Mesenchymal stem cell (in vitro differentiated cells and primary cell): ENCODE measurements around the gene DES.

Experiments used
- DNase-seq: peaks from one replicate; pipeline ENCODE4 v3.0.0-alpha.2; 2013
- H2AFZ ChIP-seq: one replicate; pipeline ENCODE4 v1.6.1; 2013; ENCODE audit warnings: low read depth, mild to moderate bottlenecking, control low read depth, inconsistent platforms, low read length, moderate library complexity
- H2AK5ac ChIP-seq: 2 replicates; pipeline ENCODE4 v1.6.1; 2013; ENCODE audit warnings: low read length, moderate library complexity, mild to moderate bottlenecking, inconsistent platforms; ENCODE audit not compliant: severe bottlenecking
- H2BK120ac ChIP-seq: one replicate; pipeline ENCODE4 v1.6.1; 2013; ENCODE audit warnings: low read depth, mild to moderate bottlenecking, inconsistent platforms, low read length, moderate library complexity
- H2BK12ac ChIP-seq, 2 experiments: one replicate each; pipeline ENCODE4 v1.6.1; 2013; ENCODE audit warnings: inconsistent platforms in 2 of 2, low read length in 2 of 2, mild to moderate bottlenecking in 2 of 2, moderate library complexity in 2 of 2, control low read depth in 1 of 2
- H2BK15ac ChIP-seq: one replicate; pipeline ENCODE4 v1.6.1; 2013; ENCODE audit warnings: mild to moderate bottlenecking, low read depth, inconsistent platforms; ENCODE audit not compliant: poor library complexity, severe bottlenecking
- H2BK5ac ChIP-seq: 2 replicates; pipeline ENCODE4 v1.6.1; 2013; ENCODE audit warnings: low read depth, mild to moderate bottlenecking, low read length, control low read depth, inconsistent platforms; ENCODE audit not compliant: poor library complexity, severe bottlenecking
- H3K14ac ChIP-seq, 2 experiments: one replicate each; pipeline ENCODE4 v1.6.1; 2013; ENCODE audit warnings: inconsistent platforms in 2 of 2, low read length in 2 of 2, control low read depth in 1 of 2, mild to moderate bottlenecking in 1 of 2, moderate library complexity in 1 of 2
- H3K18ac ChIP-seq, 2 experiments: one replicate each; pipeline ENCODE4 v1.6.1; 2013; ENCODE audit warnings: inconsistent platforms in 2 of 2, low read length in 2 of 2, control low read depth in 1 of 2, low read depth in 1 of 2, mild to moderate bottlenecking in 1 of 2
- H3K23ac ChIP-seq, 2 experiments: one replicate each; pipeline ENCODE4 v1.6.1; 2013; ENCODE audit warnings: inconsistent platforms in 2 of 2, low read length in 2 of 2, mild to moderate bottlenecking in 2 of 2, moderate library complexity in 2 of 2, control low read depth in 1 of 2
- H3K27ac ChIP-seq: 2 replicates; pipeline ENCODE4 v1.5.1; 2013; ENCODE audit warnings: mild to moderate bottlenecking, moderate library complexity, low read length, control low read depth, inconsistent platforms; ENCODE audit not compliant: poor library complexity, severe bottlenecking
- H3K27me3 ChIP-seq, 2 experiments: 2 replicates each; pipeline versions ENCODE4 v1.6.1 to v1.7.0; 2013; ENCODE audit warnings: low read length in 2 of 2, mild to moderate bottlenecking in 2 of 2, moderate library complexity in 2 of 2, control low read depth in 1 of 2, inconsistent platforms in 1 of 2; ENCODE audit not compliant: control insufficient read depth in 1 of 2, insufficient read depth in 1 of 2
- H3K36me3 ChIP-seq, 2 experiments: 2 replicates each; pipeline versions ENCODE4 v1.6.1 to v1.7.0; 2013; ENCODE audit warnings: low read length in 2 of 2, control low read depth in 1 of 2, inconsistent platforms in 1 of 2, low read depth in 1 of 2, mild to moderate bottlenecking in 1 of 2; ENCODE audit not compliant: insufficient read depth in 2 of 2, control insufficient read depth in 1 of 2
- H3K4ac ChIP-seq, 2 experiments: one replicate each; pipeline ENCODE4 v1.6.1; 2013; ENCODE audit warnings: inconsistent platforms in 2 of 2, low read length in 2 of 2, mild to moderate bottlenecking in 2 of 2, moderate library complexity in 2 of 2, control low read depth in 1 of 2, low read depth in 1 of 2
- H3K4me1 ChIP-seq: 2 replicates; pipeline ENCODE4 v1.6.1; 2013; ENCODE audit warnings: low read depth, low read length, control low read depth; ENCODE audit not compliant: control insufficient read depth, insufficient read depth
- H3K4me2 ChIP-seq: 2 replicates; pipeline ENCODE4 v1.6.1; 2013; ENCODE audit warnings: low read length, mild to moderate bottlenecking, inconsistent platforms; ENCODE audit not compliant: poor library complexity, severe bottlenecking
- H3K4me3 ChIP-seq, 2 experiments: 2 replicates each; pipeline versions ENCODE4 v1.5.1 to v1.7.0; 2013; ENCODE audit warnings: low read length in 2 of 2, mild to moderate bottlenecking in 2 of 2, control low read depth in 1 of 2, low read depth in 1 of 2; ENCODE audit not compliant: insufficient read depth in 1 of 2
- H3K79me1 ChIP-seq: replicated peaks from 2 replicates; pipeline ENCODE4 v1.6.1; 2013; ENCODE audit warnings: mild to moderate bottlenecking, control low read depth, low read length, inconsistent platforms; ENCODE audit not compliant: poor library complexity, severe bottlenecking
- H3K9ac ChIP-seq: 2 replicates; pipeline ENCODE4 v1.7.0; 2013; ENCODE audit warnings: mild to moderate bottlenecking, low read length, moderate library complexity
- H3K9me3 ChIP-seq: 2 replicates; pipeline ENCODE4 v1.7.0; 2013; ENCODE audit warnings: mild to moderate bottlenecking, low read length; ENCODE audit not compliant: control insufficient read depth
- H4K8ac ChIP-seq: one replicate; pipeline ENCODE4 v1.6.1; 2013; ENCODE audit warnings: inconsistent platforms, mild to moderate bottlenecking, low read length, moderate library complexity
- H4K91ac ChIP-seq: one replicate; pipeline ENCODE4 v1.6.1; 2013; ENCODE audit warnings: mild to moderate bottlenecking, low read length, inconsistent platforms
- WGBS: methylation state at CpG from one replicate; pipeline ENCODE4 v1.1.7; 2013; ENCODE audit warnings: mixed read lengths; 5-methylcytosine and 5-hydroxymethylcytosine counted together

Gene DES

GRCh38 chr2:219384859-219385258, 33.3 kb upstream of the DES start:
- peaks cover 13% of the 10 kb centered on the region for H3K79me1 ChIP-seq
- no peak overlapping the region for H2BK5ac ChIP-seq
- no peak overlapping the region for H2AK5ac ChIP-seq
- no peak overlapping the region for H2BK15ac ChIP-seq
- H2BK12ac ChIP-seq: no peak overlapping the region
- no peak overlapping the region for H3K4ac ChIP-seq
- no peak overlapping the region for H4K8ac ChIP-seq
- H3K18ac ChIP-seq: no peak overlapping the region
- H3K27me3 ChIP-seq: no peaks in the 10 kb centered on the region
- no peak overlapping the region for H3K4me3 ChIP-seq
- H2BK120ac ChIP-seq: peak overlapping the region; percentile 44
- H3K4me2 ChIP-seq: no peak overlapping the region
- H3K36me3 ChIP-seq: peaks cover 53 to 69% of the 10 kb centered on the region in 2 experiments
- H3K27ac ChIP-seq: no peak overlapping the region
- no peak overlapping the region for H4K91ac ChIP-seq
- WGBS: 7% methylated on average over 2 of the region's 2 CpGs
- peak overlapping the region; percentile 17 for H3K9ac ChIP-seq
- no peaks in the 10 kb centered on the region for H3K9me3 ChIP-seq
- H3K4me1 ChIP-seq: peaks cover 12% of the 10 kb centered on the region
- no peak overlapping the region for H2AFZ ChIP-seq
- H3K14ac ChIP-seq: no peak overlapping the region
- H3K23ac ChIP-seq: no peak overlapping the region
- peak; percentile 80 for DNase-seq

DNA sequence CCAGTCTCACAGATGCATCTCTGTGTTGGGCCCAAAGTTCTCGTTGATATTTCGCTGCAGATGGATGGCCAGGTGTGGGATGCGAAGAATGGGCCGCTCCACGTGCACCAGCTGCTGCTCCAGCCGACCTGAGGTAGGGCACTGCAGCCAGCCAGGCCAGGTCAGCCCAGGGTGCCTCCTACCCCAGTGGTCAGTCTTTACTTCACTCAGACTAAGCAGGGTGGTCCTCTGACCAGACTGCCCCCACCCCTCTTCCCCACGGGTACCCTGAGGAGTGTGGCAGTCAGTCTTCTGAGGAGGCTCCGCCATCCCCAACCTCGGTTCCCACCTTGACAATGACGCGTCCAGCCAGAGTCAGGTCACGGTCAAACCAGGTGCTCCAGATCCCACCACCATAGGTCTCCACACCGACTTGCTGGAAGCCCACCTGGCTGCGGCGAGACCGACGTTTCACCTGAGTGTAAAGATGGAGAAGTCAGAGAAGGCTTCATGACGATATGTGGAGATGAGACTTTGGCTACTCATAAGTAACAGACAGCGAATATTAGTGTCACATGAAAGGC, 32.1 kb upstream of the DES start:
- H3K27me3 ChIP-seq: no peaks in the 10 kb centered on the region

DNA sequence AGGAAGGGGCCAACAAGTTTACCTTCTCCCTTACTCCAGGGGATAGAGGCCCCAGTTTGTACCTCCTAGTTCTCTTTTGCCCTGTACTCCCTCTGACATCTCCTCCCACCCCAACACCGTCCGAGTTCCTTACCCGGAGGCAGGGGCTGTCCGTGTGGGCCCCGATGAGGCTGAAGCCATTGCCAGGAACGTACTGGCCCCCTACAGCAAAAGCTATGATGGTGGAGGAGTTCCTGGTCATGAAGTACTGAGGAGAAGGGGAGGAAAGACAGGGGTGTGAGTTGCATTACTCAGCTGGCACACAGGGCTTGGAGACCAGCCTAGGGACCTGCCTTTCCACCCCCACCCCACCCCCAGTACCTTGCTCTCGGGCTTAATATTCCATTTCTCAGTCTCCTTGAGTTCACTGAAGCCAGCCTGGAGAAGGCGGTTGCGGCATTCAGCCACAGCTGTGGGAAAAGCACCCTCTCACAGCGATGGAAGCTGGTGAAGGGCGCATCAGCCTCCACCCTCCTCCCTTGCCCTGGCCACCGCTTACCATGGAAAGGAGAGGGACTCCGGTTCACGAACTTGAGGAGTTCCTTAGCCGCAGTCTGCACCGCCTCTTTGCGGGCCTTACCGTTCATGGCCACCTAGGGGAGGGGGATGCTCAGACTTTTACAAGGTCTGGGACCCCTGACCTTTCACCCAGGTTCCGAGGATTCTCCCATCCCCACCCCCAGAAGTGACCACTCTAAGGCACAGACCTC, 31.5 kb upstream of the DES start:
- Histone ChIP-seq H3K4me2 (peak overlapping the region; percentile 75), H3K23ac (peak overlapping the region in 1 of 2 experiments; percentile 71), H2BK5ac (no peak overlapping the region), H3K9ac (peak overlapping the region; percentile 97), H3K18ac (peak overlapping the region; percentile 70 to 90), H3K14ac (peak overlapping the region in 1 of 2 experiments; percentile 45), H3K27ac (peak overlapping the region; percentile 68), H2BK12ac (peak overlapping the region in 1 of 2 experiments; percentile 70), H2BK120ac (peak overlapping the region; percentile 21), H3K4me3 (peak overlapping the region; percentile 72 to 95), H3K4ac (no peak overlapping the region), H3K9me3 (no peaks in the 10 kb centered on the region), H3K27me3 (no peaks in the 10 kb centered on the region), H3K4me1 (peaks cover 12% of the 10 kb centered on the region), H2AK5ac (no peak overlapping the region), H4K91ac (peak overlapping the region; percentile 64), H3K36me3 (peaks cover 40 to 50% of the 10 kb centered on the region in 2 experiments), H2AFZ (no peak overlapping the region), H4K8ac (no peak overlapping the region), H3K79me1 (peaks cover 13% of the 10 kb centered on the region), H2BK15ac (no peak overlapping the region)
- 53% methylated on average over 16 of the region's 19 CpGs for whole genome bisulfite sequencing
- DNase-seq: no peak

More for the DNA sequence above, 32.1 kb upstream of the DES start:
- H3K27ac ChIP-seq: no peak overlapping the region
- no peak overlapping the region for H3K23ac ChIP-seq
- no peak overlapping the region for H4K8ac ChIP-seq
- H3K79me1 ChIP-seq: peaks cover 13% of the 10 kb centered on the region
- peaks cover 12% of the 10 kb centered on the region for H3K4me1 ChIP-seq
- peaks cover 47 to 57% of the 10 kb centered on the region in 2 experiments for H3K36me3 ChIP-seq
- no peak overlapping the region for H3K4ac ChIP-seq
- no peak overlapping the region for H3K18ac ChIP-seq
- H2BK120ac ChIP-seq: no peak overlapping the region
- no peak overlapping the region for H2AFZ ChIP-seq
- H3K4me3 ChIP-seq: peak overlapping the region in 1 of 2 experiments; percentile 95
- DNase-seq: no peak
- H3K9ac ChIP-seq: peak overlapping the region; percentile 97
- H2BK5ac ChIP-seq: no peak overlapping the region
- no peak overlapping the region for H2BK15ac ChIP-seq
- 97% methylated on average over 19 of the region's 19 CpGs for WGBS
- H3K9me3 ChIP-seq: no peaks in the 10 kb centered on the region
- peak overlapping the region in 1 of 2 experiments; percentile 70 for H2BK12ac ChIP-seq
- H2AK5ac ChIP-seq: no peak overlapping the region
- H3K14ac ChIP-seq: no peak overlapping the region
- no peak overlapping the region for H3K4me2 ChIP-seq
- no peak overlapping the region for H4K91ac ChIP-seq
